ENCODE results near the gene PYGO1.

GRCh38 chr15:55546718-55547117 is 41.4 kb downstream of the PYGO1 start:
- TF ChIP-seq, protein P1, sequence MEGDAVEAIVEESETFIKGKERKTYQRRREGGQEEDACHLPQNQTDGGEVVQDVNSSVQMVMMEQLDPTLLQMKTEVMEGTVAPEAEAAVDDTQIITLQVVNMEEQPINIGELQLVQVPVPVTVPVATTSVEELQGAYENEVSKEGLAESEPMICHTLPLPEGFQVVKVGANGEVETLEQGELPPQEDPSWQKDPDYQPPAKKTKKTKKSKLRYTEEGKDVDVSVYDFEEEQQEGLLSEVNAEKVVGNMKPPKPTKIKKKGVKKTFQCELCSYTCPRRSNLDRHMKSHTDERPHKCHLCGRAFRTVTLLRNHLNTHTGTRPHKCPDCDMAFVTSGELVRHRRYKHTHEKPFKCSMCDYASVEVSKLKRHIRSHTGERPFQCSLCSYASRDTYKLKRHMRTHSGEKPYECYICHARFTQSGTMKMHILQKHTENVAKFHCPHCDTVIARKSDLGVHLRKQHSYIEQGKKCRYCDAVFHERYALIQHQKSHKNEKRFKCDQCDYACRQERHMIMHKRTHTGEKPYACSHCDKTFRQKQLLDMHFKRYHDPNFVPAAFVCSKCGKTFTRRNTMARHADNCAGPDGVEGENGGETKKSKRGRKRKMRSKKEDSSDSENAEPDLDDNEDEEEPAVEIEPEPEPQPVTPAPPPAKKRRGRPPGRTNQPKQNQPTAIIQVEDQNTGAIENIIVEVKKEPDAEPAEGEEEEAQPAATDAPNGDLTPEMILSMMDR (conservative IDR thresholded peaks at IDR 0.05; ENCODE audit: low read depth, low read length): no peak
- TF ChIP-seq FOS (IDR thresholded peaks at IDR 0.05; ENCODE audit: low read depth, low read length) (no peak), BHLHE40 (IDR thresholded peaks at IDR 0.05; ENCODE audit: low read depth, low read length) (no peak), USF2 (IDR thresholded peaks at IDR 0.05; ENCODE audit: low read depth, low read length) (no peak), MXI1 (IDR thresholded peaks at IDR 0.05; ENCODE audit: borderline replicate concordance, low read depth, low read length) (no peak), POLR2A (IDR thresholded peaks at IDR 0.05; ENCODE audit: low read depth, low read length) (no peak), CEBPB (IDR thresholded peaks at IDR 0.05; ENCODE audit: low read depth, low read length) (no peak)

Data from IMR-90 (cell line).